Endothelial cell of umbilical vein (primary cell): ENCODE data around the gene JARID2. TPM values are rescaled to one million over a fixed set of nuclear protein-coding genes. Genes with fewer than 3 reads are reported as not detected.

ENCODE experiments used
- BruUV-seq: library from RNA; stranded (reverse); fragments of 400-500 nt; replicated peaks from 2 replicates; lab custom pipeline; 2021; lab: Mats Ljungman, UMichigan
- CTCF ChIA-PET: fragments of 300-600, 350-600 bp; sonication (Branson Sonifier 250); formaldehyde crosslinking; loops from one replicate; lab custom pipeline; 2021; ENCODE audit warnings: antibody characterized with exemption, inconsistent platforms; lab: Charles Lee
- POLR2A ChIA-PET: fragments of 300-600, 350-600 bp; sonication (Branson Sonifier 250); formaldehyde crosslinking; loops from one replicate; lab custom pipeline; 2021; ENCODE audit warnings: antibody characterized with exemption, inconsistent platforms; lab: Charles Lee
- DNase-seq: peaks from one replicate; pipeline ENCODE4 v3.0.0-alpha.2; 2011; ENCODE audit warnings: low read depth, low spot score
- FAIRE-seq: peaks from 2 replicates; lab custom pipeline; 2011; peaks lifted over from hg19 to GRCh38; lab: Jason Lieb, UNC
- H2AFZ ChIP-seq: 2 replicates; pipeline ENCODE4 v1.6.0; 2012; ENCODE audit warnings: low read depth, low read length, control low read depth, inconsistent platforms
- H3K27ac ChIP-seq: 2 replicates; pipeline ENCODE4 v1.5.1; 2011; ENCODE audit warnings: low read depth, mild to moderate bottlenecking, control low read depth, low read length, moderate library complexity; ENCODE audit not compliant: insufficient read depth
- H3K27me3 ChIP-seq, 2 experiments: 2 replicates each; pipeline versions ENCODE4 v1.6.0 to v1.6.1; 2011; ENCODE audit warnings: low read length in 2 of 2, mixed read lengths in 1 of 2; ENCODE audit not compliant: control insufficient read depth in 2 of 2, insufficient read depth in 2 of 2
- H3K36me3 ChIP-seq, 2 experiments: 2 replicates in 1 of 2; 3 replicates in 1 of 2; pipeline ENCODE4 v1.5.1; 2011; ENCODE audit warnings: low read length in 2 of 2, mild to moderate bottlenecking in 1 of 2, moderate library complexity in 1 of 2; ENCODE audit not compliant: control insufficient read depth in 2 of 2, insufficient read depth in 2 of 2; ENCODE audit errors: extremely low read depth in 1 of 2
- H3K4me1 ChIP-seq: 3 replicates; pipeline ENCODE4 v1.5.1; 2011; ENCODE audit warnings: mild to moderate bottlenecking, low read length; ENCODE audit not compliant: control insufficient read depth, insufficient read depth; ENCODE audit errors: extremely low read depth
- H3K4me2 ChIP-seq: 2 replicates; pipeline ENCODE4 v1.6.1; 2011; ENCODE audit warnings: low read length, control low read depth, mixed read lengths; ENCODE audit not compliant: insufficient read depth
- H3K4me3 ChIP-seq, 3 experiments: fragments of 200-600 bp in 1 of 3; sonication (generic), shearing (Covaris generic) in 1 of 3; replicated peaks in 1 of 3; 2 replicates each; pipeline ENCODE4 v1.5.1; 2011 to 2016; ENCODE audit warnings: control low read depth in 3 of 3, low read length in 3 of 3, mild to moderate bottlenecking in 2 of 3, inconsistent platforms in 1 of 3, low read depth in 1 of 3, moderate library complexity in 1 of 3; ENCODE audit not compliant: insufficient read depth in 1 of 3
- H3K79me2 ChIP-seq: 2 replicates; pipeline ENCODE4 v1.6.0; 2012; ENCODE audit warnings: low read length, inconsistent platforms; ENCODE audit not compliant: control insufficient read depth, insufficient read depth
- H3K9ac ChIP-seq: replicated peaks from 2 replicates; pipeline ENCODE3; 2011; ENCODE audit warnings: low read length, control low read depth; ENCODE audit not compliant: insufficient read depth; ENCODE audit errors: extremely low read depth
- H3K9me1 ChIP-seq: replicated peaks from 3 replicates; pipeline ENCODE4 v1.6.0; 2011; ENCODE audit warnings: mild to moderate bottlenecking, low read length; ENCODE audit not compliant: control insufficient read depth, insufficient read depth; ENCODE audit errors: extremely low read depth
- H3K9me3 ChIP-seq: replicated peaks from 2 replicates; pipeline ENCODE4 v1.5.1; 2012; ENCODE audit warnings: low read length, inconsistent platforms; ENCODE audit not compliant: control insufficient read depth, insufficient read depth
- H4K20me1 ChIP-seq: replicated peaks from 2 replicates; pipeline ENCODE3; 2011; ENCODE audit warnings: mild to moderate bottlenecking, low read length; ENCODE audit not compliant: control insufficient read depth, insufficient read depth; ENCODE audit errors: extremely low read depth
- EZH2 ChIP-seq: IDR thresholded peaks from 2 replicates; pipeline ENCODE4 v1.6.1; 2012; ENCODE audit warnings: borderline replicate concordance, low read depth, mild to moderate bottlenecking, moderate library complexity, low read length, inconsistent platforms; ENCODE audit not compliant: severe bottlenecking
- FOS ChIP-seq: IDR thresholded peaks from 2 replicates; pipeline ENCODE4 v1.6.1; 2011; ENCODE audit warnings: mild to moderate bottlenecking, low read length, moderate library complexity, borderline replicate concordance; ENCODE audit not compliant: insufficient read depth
- GATA2 ChIP-seq: IDR thresholded peaks from 2 replicates; pipeline ENCODE4 v1.7.0; 2011; ENCODE audit warnings: low read depth, mild to moderate bottlenecking, moderate library complexity, mixed read lengths, low read length; ENCODE audit not compliant: insufficient read length, insufficient read depth
- JUN ChIP-seq: IDR thresholded peaks from 2 replicates; pipeline ENCODE4 v1.6.1; 2011; ENCODE audit warnings: borderline replicate concordance, low read depth; ENCODE audit not compliant: insufficient read length, insufficient read depth
- MYC ChIP-seq: IDR thresholded peaks from one replicate; pipeline ENCODE4 v1.6.1; 2011; ENCODE audit warnings: mild to moderate bottlenecking, low read depth, low read length
- POLR2A ChIP-seq: IDR thresholded peaks from 2 replicates; pipeline ENCODE4 v1.6.1; 2012; ENCODE audit warnings: low read depth, mild to moderate bottlenecking, control low read depth, low read length
- POLR2AphosphoS5 ChIP-seq: IDR thresholded peaks from 2 replicates; pipeline ENCODE4 v1.6.1; 2012; ENCODE audit warnings: low read depth, mild to moderate bottlenecking, control low read depth, low read length, moderate library complexity; ENCODE audit not compliant: insufficient read depth
- dilution Hi-C: fragments of 300-500 bp; cut with MboI; formaldehyde crosslinking; loops from one replicate; pipeline ENCODE4 v1.15.0; 2019; ENCODE audit warnings: low sequenced_read_pairs; ENCODE audit not compliant: extremely low pct_ligation_motif_present
- intact Hi-C: fragments of 100-400 bp; cut with micrococcal nuclease; formaldehyde crosslinking; loops from one replicate; pipeline ENCODE4 v1.10.0; 2022
- polyA plus RNA-seq, 4 experiments: library from polyadenylated mRNA; depleted of rRNA in 3 of 4; stranded (reverse) in 3 of 4; unstranded in 1 of 4; fragments of >200 nt; gene quantifications; 2 replicates each; pipeline versions ENCODE4 v1.2.1 to v1.2.3, GENCODE V29; 2011 to 2012; ENCODE audit warnings: missing spikeins in 1 of 4
- total RNA-seq: library from RNA; stranded (reverse); gene quantifications from 2 replicates; pipeline ENCODE4 v1.2.3, GENCODE V29; 2021
- TF ChIP-seq, protein P1 (sequence below), 2 donors: IDR thresholded peaks; 1 replicate in 1 of 2; 2 replicates in 1 of 2; pipeline ENCODE4 v1.5.1; 2011; ENCODE audit warnings: low read length in 2 of 2, mild to moderate bottlenecking in 2 of 2, moderate library complexity in 2 of 2, control low read depth in 1 of 2, inconsistent platforms in 1 of 2, low read depth in 1 of 2; ENCODE audit not compliant: insufficient read depth in 1 of 2; ENCODE audit errors: extremely low read depth in 1 of 2
- TF ChIP-seq, protein P2 (sequence below): IDR thresholded peaks from 2 replicates; pipeline ENCODE4 v1.6.1; 2011; ENCODE audit not compliant: insufficient read depth, insufficient read length

JARID2 gene
- total and polyA plus RNA-seq, 2 donors (not counting 3 experiments of a cell fraction or from before 2014, with no cell fraction given) = 2.9 to 10.6 TPM

DNA sequence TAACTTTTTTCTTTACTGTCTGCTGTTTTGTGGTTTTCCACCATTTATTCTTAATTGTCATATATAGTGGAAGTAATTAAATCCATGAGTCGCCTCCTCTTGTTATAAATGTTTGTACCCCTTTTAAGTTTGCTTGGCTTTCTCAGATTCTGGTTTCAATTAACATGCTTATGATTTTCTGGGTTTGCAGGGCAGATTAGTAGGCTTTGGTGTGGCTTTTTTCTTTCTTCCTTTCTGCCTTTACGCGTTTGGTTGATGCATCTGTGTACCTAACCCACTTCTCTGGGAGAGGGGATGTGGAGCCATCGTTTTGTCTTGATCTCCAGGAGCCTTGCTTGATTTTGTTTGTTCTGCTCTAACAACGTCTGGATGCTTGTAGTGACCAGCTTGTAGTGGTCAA, 100.4 kb downstream of the JARID2 start:
- Histone ChIP-seq H2AFZ (no peak overlapping the region), H4K20me1 (peaks cover 4% of the 10 kb centered on the region), H3K4me1 (peaks cover under 1% of the 10 kb centered on the region), H3K27ac (no peak overlapping the region), H3K9me1 (no peaks in the 10 kb centered on the region), H3K4me3 (no peak overlapping the region), H3K79me2 (peaks cover 2% of the 10 kb centered on the region), H3K27me3 (no peaks in the 10 kb centered on the region), H3K4me2 (no peak overlapping the region), H3K9me3 (no peaks in the 10 kb centered on the region), H3K9ac (no peak overlapping the region), H3K36me3 (no peaks in the 10 kb centered on the region)
- ChIA-PET POLR2A (no interaction called here), CTCF (interaction anchor here (2.4 kb wide), 1 partner anchor 8 kb away, joined by 5 read pairs; no protein-coding TSS in a partner anchor)
- BruUV-seq = no TSS peak
- intact Hi-C loops (no loop called here), dilution Hi-C loops (no loop called here)
- FAIRE-seq (no peak), DNase-seq (no peak)
- no peak for TF ChIP-seq POLR2A
- TF ChIP-seq, protein P1, sequence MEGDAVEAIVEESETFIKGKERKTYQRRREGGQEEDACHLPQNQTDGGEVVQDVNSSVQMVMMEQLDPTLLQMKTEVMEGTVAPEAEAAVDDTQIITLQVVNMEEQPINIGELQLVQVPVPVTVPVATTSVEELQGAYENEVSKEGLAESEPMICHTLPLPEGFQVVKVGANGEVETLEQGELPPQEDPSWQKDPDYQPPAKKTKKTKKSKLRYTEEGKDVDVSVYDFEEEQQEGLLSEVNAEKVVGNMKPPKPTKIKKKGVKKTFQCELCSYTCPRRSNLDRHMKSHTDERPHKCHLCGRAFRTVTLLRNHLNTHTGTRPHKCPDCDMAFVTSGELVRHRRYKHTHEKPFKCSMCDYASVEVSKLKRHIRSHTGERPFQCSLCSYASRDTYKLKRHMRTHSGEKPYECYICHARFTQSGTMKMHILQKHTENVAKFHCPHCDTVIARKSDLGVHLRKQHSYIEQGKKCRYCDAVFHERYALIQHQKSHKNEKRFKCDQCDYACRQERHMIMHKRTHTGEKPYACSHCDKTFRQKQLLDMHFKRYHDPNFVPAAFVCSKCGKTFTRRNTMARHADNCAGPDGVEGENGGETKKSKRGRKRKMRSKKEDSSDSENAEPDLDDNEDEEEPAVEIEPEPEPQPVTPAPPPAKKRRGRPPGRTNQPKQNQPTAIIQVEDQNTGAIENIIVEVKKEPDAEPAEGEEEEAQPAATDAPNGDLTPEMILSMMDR (IDR thresholded peaks at IDR 0.05; ENCODE audit: extremely low read depth in 1 of 2, insufficient read depth in 1 of 2, low read depth in 1 of 2, low read length in 2 of 2) = no peak
- no peak for TF ChIP-seq EZH2
- TF ChIP-seq JUN = no peak
- no peak for TF ChIP-seq MYC
- TF ChIP-seq FOS = no peak
- TF ChIP-seq, protein P2, sequence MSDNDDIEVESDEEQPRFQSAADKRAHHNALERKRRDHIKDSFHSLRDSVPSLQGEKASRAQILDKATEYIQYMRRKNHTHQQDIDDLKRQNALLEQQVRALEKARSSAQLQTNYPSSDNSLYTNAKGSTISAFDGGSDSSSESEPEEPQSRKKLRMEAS = no peak
- TF ChIP-seq POLR2AphosphoS5 = no peak
- no peak for TF ChIP-seq GATA2
